ENCODE results near the gene COL5A1.

GRCh38 chr9:134698587-134699342 lies 57.2 kb downstream of the COL5A1 start:
- TF ChIP-seq CTCF (IDR thresholded peaks at IDR 0.05) (peak; percentile 77 to 92 (median 87)), EP300 (IDR thresholded peaks at IDR 0.05) (no peak), POLR2A (IDR thresholded peaks at IDR 0.05) (no peak)

Measured in upper lobe of left lung (tissue), 4 donors.